Measurements from ENCODE around the gene USP17L19. TPM values are rescaled to one million over a fixed set of nuclear protein-coding genes. Genes with fewer than 3 reads are reported as not detected.
"Not testable (repeated sequence)": the region's sequence is repeated elsewhere in the genome, so short reads cannot be mapped to it uniquely, and the experiment has no call there.

The USP17L19 gene, protein sequence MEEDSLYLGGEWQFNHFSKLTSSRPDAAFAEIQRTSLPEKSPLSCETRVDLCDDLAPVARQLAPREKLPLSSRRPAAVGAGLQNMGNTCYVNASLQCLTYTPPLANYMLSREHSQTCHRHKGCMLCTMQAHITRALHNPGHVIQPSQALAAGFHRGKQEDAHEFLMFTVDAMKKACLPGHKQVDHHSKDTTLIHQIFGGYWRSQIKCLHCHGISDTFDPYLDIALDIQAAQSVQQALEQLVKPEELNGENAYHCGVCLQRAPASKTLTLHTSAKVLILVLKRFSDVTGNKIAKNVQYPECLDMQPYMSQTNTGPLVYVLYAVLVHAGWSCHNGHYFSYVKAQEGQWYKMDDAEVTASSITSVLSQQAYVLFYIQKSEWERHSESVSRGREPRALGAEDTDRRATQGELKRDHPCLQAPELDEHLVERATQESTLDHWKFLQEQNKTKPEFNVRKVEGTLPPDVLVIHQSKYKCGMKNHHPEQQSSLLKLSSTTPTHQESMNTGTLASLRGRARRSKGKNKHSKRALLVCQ
- polyA plus RNA-seq (2011; rRNA removed) (not detected in 2 replicates), polyA minus RNA-seq (2011; rRNA and poly(A)+ RNA removed) (not detected in 2 replicates)

DNA sequence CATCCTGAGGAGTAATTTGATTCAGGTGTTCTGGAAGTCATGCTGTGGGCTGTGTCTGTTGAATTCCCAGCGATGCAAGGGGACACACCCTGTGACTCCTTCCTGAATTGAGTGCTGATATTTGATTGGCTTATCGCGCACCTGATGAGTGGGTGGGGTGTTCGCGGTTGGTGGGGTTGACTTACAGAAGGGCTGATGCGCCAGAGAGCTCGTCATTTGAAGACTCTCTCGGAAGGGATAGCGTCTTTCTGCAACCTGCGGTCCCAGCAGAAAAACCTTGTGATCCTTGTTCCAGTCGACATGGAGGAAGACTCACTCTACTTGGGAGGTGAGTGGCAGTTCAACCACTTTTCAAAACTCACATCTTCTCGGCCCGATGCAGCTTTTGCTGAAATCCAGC lies at the start of gene USP17L19:
Gene USP17L19 (plus strand): TSS at position 301 of the 400 bp plus-strand sequence. CDS start 0 bp downstream, at position 301.
- CTCF ChIA-PET; H3K36me3 ChIP-seq (ENCODE audit: control insufficient read depth, insufficient read depth, low read length); POLR2A ChIA-PET; H3K4me3 ChIP-seq (ENCODE audit: low read depth, low read length); DNase-seq (ENCODE audit: low read depth); H3K27me3 ChIP-seq (ENCODE audit: control insufficient read depth, insufficient read depth, low read length): not testable (repeated sequence)

DNA sequence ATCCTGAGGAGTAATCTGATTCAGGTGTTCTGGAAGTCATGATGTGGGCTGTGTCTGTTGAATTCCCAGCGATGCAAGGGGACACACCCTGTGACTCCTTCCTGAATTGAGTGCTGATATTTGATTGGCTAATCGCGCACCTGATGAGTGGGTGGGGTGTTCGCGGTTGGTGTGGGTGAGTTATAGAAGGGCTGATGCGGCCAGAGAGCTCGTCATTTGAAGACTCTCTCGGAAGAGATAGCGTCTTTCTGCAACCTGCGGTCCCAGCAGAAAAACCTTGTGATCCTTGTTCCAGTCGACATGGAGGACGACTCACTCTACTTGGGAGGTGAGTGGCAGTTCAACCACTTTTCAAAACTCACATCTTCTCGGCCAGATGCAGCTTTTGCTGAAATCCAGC lies 42.8 kb upstream of the USP17L19 start, which contains the start of gene USP17L10:
Gene USP17L10 (plus strand): TSS at position 301 of the 400 bp plus-strand sequence. CDS start 0 bp downstream, at position 301.
- CTCF ChIA-PET; H3K36me3 ChIP-seq (ENCODE audit: control insufficient read depth, insufficient read depth, low read length); POLR2A ChIA-PET; H3K27me3 ChIP-seq (ENCODE audit: control insufficient read depth, insufficient read depth, low read length); DNase-seq (ENCODE audit: low read depth); H3K4me3 ChIP-seq (ENCODE audit: low read depth, low read length): not testable (repeated sequence)

DNA sequence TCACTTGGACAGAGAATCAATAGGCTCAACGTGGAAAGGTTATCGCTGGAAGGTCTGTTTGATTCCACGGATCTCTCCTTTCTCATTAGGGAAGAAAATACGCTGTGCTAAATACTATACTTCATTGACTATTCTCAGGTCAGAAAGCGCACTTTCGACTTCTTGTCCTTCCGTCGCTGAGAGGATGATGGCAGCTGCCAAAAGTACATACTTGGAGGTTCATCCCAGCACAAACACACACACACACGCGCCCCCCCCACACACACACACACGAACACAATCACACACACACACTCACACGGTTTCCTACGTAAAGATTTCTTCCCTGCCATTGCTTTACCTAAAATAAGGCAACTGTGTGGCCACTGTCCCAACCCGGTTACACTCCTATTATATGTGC lies 38.5 kb upstream of the USP17L19 start:
- H3K36me3 ChIP-seq (ENCODE audit: control insufficient read depth, insufficient read depth, low read length); DNase-seq (ENCODE audit: low read depth); H3K27me3 ChIP-seq (ENCODE audit: control insufficient read depth, insufficient read depth, low read length); H3K4me3 ChIP-seq (ENCODE audit: low read depth, low read length); POLR2A ChIA-PET; CTCF ChIA-PET: not testable (repeated sequence)

DNA sequence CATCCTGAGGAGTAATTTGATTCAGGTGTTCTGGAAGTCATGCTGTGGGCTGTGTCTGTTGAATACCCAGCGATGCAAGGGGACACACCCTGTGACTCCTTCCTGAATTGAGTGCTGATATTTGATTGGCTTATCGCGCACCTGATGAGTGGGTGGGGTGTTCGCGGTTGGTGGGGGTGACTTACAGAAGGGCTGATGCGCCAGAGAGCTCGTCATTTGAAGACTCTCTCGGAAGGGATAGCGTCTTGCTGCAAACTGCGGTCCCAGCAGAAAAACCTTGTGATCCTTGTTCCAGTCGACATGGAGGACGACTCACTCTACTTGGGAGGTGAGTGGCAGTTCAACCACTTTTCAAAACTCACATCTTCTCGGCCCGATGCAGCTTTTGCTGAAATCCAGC lies 38.1 kb upstream of the USP17L19 start, which contains the start of gene USP17L11:
Gene USP17L11 (plus strand): TSS at position 301 of the 400 bp plus-strand sequence. CDS start 0 bp downstream, at position 301.
- H3K36me3 ChIP-seq (ENCODE audit: control insufficient read depth, insufficient read depth, low read length); CTCF ChIA-PET: not testable (repeated sequence)

DNA sequence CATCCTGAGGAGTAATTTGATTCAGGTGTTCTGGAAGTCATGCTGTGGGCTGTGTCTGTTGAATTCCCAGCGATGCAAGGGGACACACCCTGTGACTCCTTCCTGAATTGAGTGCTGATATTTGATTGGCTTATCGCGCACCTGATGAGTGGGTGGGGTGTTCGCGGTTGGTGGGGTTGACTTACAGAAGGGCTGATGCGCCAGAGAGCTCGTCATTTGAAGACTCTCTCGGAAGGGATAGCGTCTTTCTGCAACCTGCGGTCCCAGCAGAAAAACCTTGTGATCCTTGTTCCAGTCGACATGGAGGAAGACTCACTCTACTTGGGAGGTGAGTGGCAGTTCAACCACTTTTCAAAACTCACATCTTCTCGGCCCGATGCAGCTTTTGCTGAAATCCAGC lies 33.3 kb upstream of the USP17L19 start, which contains the start of gene USP17L12:
Gene USP17L12 (plus strand): TSS at position 301 of the 400 bp plus-strand sequence. CDS start 0 bp downstream, at position 301.
- CTCF ChIA-PET; POLR2A ChIA-PET; H3K4me3 ChIP-seq (ENCODE audit: low read depth, low read length); H3K27me3 ChIP-seq (ENCODE audit: control insufficient read depth, insufficient read depth, low read length); H3K36me3 ChIP-seq (ENCODE audit: control insufficient read depth, insufficient read depth, low read length); DNase-seq (ENCODE audit: low read depth): not testable (repeated sequence)

More for the DNA sequence above, 38.1 kb upstream of the USP17L19 start, which contains the start of gene USP17L11:
- DNase-seq (ENCODE audit: low read depth); H3K4me3 ChIP-seq (ENCODE audit: low read depth, low read length); POLR2A ChIA-PET; H3K27me3 ChIP-seq (ENCODE audit: control insufficient read depth, insufficient read depth, low read length): not testable (repeated sequence)

DNA sequence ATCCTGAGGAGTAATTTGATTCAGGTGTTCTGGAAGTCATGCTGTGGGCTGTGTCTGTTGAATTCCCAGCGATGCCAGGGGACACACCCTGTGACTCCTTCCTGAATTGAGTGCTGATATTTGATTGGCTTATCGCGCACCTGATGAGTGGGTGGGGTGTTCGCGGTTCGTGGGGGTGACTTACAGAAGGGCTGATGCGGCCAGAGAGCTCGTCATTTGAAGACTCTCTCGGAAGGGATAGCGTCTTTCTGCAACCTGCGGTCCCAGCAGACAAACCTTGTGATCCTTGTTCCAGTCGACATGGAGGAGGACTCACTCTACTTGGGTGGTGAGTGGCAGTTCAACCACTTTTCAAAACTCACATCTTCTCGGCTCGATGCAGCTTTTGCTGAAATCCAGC lies 28.6 kb upstream of the USP17L19 start, which contains the start of gene USP17L13:
Gene USP17L13 (plus strand): TSS at position 301 of the 400 bp plus-strand sequence. CDS start 0 bp downstream, at position 301.
- H3K4me3 ChIP-seq (ENCODE audit: low read depth, low read length); POLR2A ChIA-PET; H3K36me3 ChIP-seq (ENCODE audit: control insufficient read depth, insufficient read depth, low read length); H3K27me3 ChIP-seq (ENCODE audit: control insufficient read depth, insufficient read depth, low read length); DNase-seq (ENCODE audit: low read depth); CTCF ChIA-PET: not testable (repeated sequence)

DNA sequence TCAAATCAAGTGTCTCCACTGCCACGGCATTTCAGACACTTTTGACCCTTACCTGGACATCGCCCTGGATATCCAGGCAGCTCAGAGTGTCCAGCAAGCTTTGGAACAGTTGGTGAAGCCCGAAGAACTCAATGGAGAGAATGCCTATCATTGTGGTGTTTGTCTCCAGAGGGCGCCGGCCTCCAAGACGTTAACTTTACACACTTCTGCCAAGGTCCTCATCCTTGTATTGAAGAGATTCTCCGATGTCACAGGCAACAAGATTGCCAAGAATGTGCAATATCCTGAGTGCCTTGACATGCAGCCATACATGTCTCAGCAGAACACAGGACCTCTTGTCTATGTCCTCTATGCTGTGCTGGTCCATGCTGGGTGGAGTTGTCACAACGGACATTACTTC lies 22.9 kb upstream of the USP17L19 start:
- H3K27me3 ChIP-seq (ENCODE audit: control insufficient read depth, insufficient read depth, low read length); POLR2A ChIA-PET; H3K4me3 ChIP-seq (ENCODE audit: low read depth, low read length); DNase-seq (ENCODE audit: low read depth); CTCF ChIA-PET; H3K36me3 ChIP-seq (ENCODE audit: control insufficient read depth, insufficient read depth, low read length): not testable (repeated sequence)

DNA sequence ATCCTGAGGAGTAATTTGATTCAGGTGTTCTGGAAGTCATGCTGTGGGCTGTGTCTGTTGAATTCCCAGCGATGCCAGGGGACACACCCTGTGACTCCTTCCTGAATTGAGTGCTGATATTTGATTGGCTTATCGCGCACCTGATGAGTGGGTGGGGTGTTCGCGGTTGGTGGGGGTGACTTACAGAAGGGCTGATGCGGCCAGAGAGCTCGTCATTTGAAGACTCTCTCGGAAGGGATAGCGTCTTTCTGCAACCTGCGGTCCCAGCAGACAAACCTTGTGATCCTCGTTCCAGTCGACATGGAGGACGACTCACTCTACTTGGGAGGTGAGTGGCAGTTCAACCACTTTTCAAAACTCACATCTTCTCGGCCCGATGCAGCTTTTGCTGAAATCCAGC lies 19.1 kb upstream of the USP17L19 start, which contains the start of gene USP17L15:
Gene USP17L15 (plus strand): TSS at position 301 of the 400 bp plus-strand sequence. CDS start 0 bp downstream, at position 301.
- H3K36me3 ChIP-seq (ENCODE audit: control insufficient read depth, insufficient read depth, low read length); POLR2A ChIA-PET; H3K27me3 ChIP-seq (ENCODE audit: control insufficient read depth, insufficient read depth, low read length); CTCF ChIA-PET; DNase-seq (ENCODE audit: low read depth); H3K4me3 ChIP-seq (ENCODE audit: low read depth, low read length): not testable (repeated sequence)

DNA sequence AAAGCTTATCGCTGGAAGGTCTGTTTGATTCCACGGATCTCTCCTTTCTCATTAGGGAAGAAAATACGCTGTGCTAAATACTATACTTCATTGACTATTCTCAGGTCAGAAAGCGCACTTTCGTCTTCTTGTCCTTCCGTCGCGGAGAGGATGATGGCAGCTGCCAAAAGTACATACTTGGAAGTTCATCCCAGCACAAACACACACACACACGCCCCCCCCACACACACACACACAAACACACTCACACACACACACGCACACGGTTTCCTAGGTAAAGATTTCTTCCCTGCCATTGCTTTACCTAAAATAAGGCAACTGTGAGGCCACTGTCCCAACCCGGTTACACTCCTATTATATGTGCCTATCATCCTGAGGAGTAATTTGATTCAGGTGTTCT lies 14.7 kb upstream of the USP17L19 start:
- POLR2A ChIA-PET; H3K27me3 ChIP-seq (ENCODE audit: control insufficient read depth, insufficient read depth, low read length); H3K4me3 ChIP-seq (ENCODE audit: low read depth, low read length); CTCF ChIA-PET; H3K36me3 ChIP-seq (ENCODE audit: control insufficient read depth, insufficient read depth, low read length); DNase-seq (ENCODE audit: low read depth): not testable (repeated sequence)

DNA sequence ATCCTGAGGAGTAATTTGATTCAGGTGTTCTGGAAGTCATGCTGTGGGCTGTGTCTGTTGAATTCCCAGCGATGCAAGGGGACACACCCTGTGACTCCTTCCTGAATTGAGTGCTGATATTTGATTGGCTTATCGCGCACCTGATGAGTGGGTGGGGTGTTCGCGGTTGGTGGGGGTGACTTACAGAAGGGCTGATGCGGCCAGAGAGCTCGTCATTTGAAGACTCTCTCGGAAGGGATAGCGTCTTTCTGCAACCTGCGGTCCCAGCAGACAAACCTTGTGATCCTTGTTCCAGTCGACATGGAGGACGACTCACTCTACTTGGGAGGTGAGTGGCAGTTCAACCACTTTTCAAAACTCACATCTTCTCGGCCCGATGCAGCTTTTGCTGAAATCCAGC lies 9.6 kb upstream of the USP17L19 start, which contains the start of gene USP17L17:
Gene USP17L17 (plus strand): TSS at position 301 of the 400 bp plus-strand sequence. CDS start 0 bp downstream, at position 301.
- CTCF ChIA-PET; DNase-seq (ENCODE audit: low read depth); POLR2A ChIA-PET; H3K36me3 ChIP-seq (ENCODE audit: control insufficient read depth, insufficient read depth, low read length); H3K4me3 ChIP-seq (ENCODE audit: low read depth, low read length); H3K27me3 ChIP-seq (ENCODE audit: control insufficient read depth, insufficient read depth, low read length): not testable (repeated sequence)

DNA sequence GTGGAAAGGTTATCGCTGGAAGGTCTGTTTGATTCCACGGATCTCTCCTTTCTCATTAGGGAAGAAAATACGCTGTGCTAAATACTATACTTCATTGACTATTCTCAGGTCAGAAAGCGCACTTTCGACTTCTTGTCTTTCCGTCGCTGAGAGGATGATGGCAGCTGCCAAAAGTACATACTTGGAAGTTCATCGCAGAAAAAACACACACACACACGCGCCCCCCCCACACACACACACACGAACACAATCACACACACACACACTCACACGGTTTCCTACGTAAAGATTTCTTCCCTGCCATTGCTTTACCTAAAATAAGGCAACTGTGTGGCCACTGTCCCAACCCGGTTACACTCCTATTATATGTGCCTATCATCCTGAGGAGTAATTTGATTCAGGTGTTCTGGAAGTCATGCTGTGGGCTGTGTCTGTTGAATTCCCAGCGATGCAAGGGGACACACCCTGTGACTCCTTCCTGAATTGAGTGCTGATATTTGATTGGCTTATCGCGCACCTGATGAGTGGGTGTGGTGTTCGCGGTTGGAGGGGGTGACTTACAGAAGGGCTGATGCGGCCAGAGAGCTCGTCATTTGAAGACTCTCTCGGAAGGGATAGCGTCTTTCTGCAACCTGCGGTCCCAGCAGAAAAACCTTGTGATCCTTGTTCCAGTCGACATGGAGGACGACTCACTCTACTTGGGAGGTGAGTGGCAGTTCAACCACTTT lies 5.1 kb upstream of the USP17L19 start, which contains the start of gene USP17L18:
Gene USP17L18 (plus strand): TSS at position 678 of the 728 bp plus-strand sequence. CDS start 0 bp downstream, at position 678.
- POLR2A ChIA-PET; DNase-seq (ENCODE audit: low read depth); H3K36me3 ChIP-seq (ENCODE audit: control insufficient read depth, insufficient read depth, low read length); CTCF ChIA-PET; H3K4me3 ChIP-seq (ENCODE audit: low read depth, low read length); H3K27me3 ChIP-seq (ENCODE audit: control insufficient read depth, insufficient read depth, low read length): not testable (repeated sequence)

DNA sequence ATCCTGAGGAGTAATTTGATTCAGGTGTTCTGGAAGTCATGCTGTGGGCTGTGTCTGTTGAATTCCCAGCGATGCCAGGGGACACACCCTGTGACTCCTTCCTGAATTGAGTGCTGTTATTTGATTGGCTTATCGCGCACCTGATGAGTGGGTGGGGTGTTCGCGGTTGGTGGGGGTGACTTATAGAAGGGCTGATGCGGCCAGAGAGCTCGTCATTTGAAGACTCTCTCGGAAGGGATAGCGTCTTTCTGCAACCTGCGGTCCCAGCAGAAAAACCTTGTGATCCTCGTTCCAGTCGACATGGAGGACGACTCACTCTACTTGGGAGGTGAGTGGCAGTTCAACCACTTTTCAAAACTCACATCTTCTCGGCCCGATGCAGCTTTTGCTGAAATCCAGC lies 4.6 kb downstream of the USP17L19 start, which contains the start of gene USP17L20:
Gene USP17L20 (plus strand): TSS at position 301 of the 400 bp plus-strand sequence. CDS start 0 bp downstream, at position 301.
- POLR2A ChIA-PET; CTCF ChIA-PET; H3K27me3 ChIP-seq (ENCODE audit: control insufficient read depth, insufficient read depth, low read length); DNase-seq (ENCODE audit: low read depth); H3K4me3 ChIP-seq (ENCODE audit: low read depth, low read length); H3K36me3 ChIP-seq (ENCODE audit: control insufficient read depth, insufficient read depth, low read length): not testable (repeated sequence)
